Keratinocyte (primary cell): ENCODE measurements around the gene NUCKS1. TPM values are rescaled to one million over a fixed set of nuclear protein-coding genes. Genes with fewer than 3 reads are reported as not detected.

Source experiments
- DNase-seq: peaks from one replicate; pipeline ENCODE4 v3.0.0-alpha.2; 2011; ENCODE audit warnings: low read depth, missing footprints, low spot score
- FAIRE-seq: peaks from 2 replicates; lab custom pipeline; 2011; peaks lifted over from hg19 to GRCh38; lab: Jason Lieb, UNC
- H2AFZ ChIP-seq: 2 replicates; pipeline ENCODE4 v1.6.0; 2012; ENCODE audit warnings: low read length, control low read depth, inconsistent platforms; ENCODE audit not compliant: control insufficient read depth
- H3K27ac ChIP-seq: 2 replicates; pipeline ENCODE4 v1.5.1; 2011; ENCODE audit warnings: low read length; ENCODE audit not compliant: control insufficient read depth, insufficient read depth
- H3K27me3 ChIP-seq: 3 replicates; pipeline ENCODE4 v1.6.0; 2011; ENCODE audit warnings: low read length; ENCODE audit not compliant: control insufficient read depth, insufficient read depth; ENCODE audit errors: extremely low read depth
- H3K36me3 ChIP-seq, 2 experiments: 2 replicates in 1 of 2; 3 replicates in 1 of 2; pipeline ENCODE4 v1.5.1; 2011; ENCODE audit warnings: low read length in 2 of 2, mild to moderate bottlenecking in 1 of 2; ENCODE audit not compliant: control insufficient read depth in 2 of 2, insufficient read depth in 2 of 2; ENCODE audit errors: extremely low read depth in 1 of 2
- H3K4me1 ChIP-seq: 3 replicates; pipeline ENCODE4 v1.5.1; 2011; ENCODE audit warnings: low read length; ENCODE audit not compliant: control insufficient read depth, insufficient read depth; ENCODE audit errors: extremely low read depth
- H3K4me2 ChIP-seq: 3 replicates; pipeline ENCODE4 v1.6.0; 2011; ENCODE audit warnings: low read depth, low read length; ENCODE audit not compliant: control insufficient read depth, insufficient read depth; ENCODE audit errors: extremely low read depth
- H3K4me3 ChIP-seq, 3 experiments: fragments of 200-600 bp in 1 of 3; sonication (generic) in 1 of 3; 2 replicates in 2 of 3; 3 replicates in 1 of 3; pipeline ENCODE4 v1.5.1; 2011 to 2016; ENCODE audit warnings: low read length in 3 of 3, mild to moderate bottlenecking in 3 of 3, control low read depth in 2 of 3, inconsistent platforms in 1 of 3, low read depth in 1 of 3, mixed read lengths in 1 of 3, mixed run types in 1 of 3, moderate library complexity in 1 of 3; ENCODE audit not compliant: control insufficient read depth in 2 of 3, insufficient read depth in 2 of 3; ENCODE audit errors: extremely low read depth in 1 of 3
- H3K79me2 ChIP-seq: 2 replicates; pipeline ENCODE4 v1.6.0; 2012; ENCODE audit warnings: low read length; ENCODE audit not compliant: control insufficient read depth, insufficient read depth
- H3K9ac ChIP-seq: 3 replicates; pipeline ENCODE4 v1.6.0; 2011; ENCODE audit warnings: low read length; ENCODE audit not compliant: control insufficient read depth, insufficient read depth; ENCODE audit errors: extremely low read depth
- H3K9me1 ChIP-seq: 3 replicates; pipeline ENCODE4 v1.6.0; 2011; ENCODE audit warnings: low read length; ENCODE audit not compliant: control insufficient read depth, insufficient read depth; ENCODE audit errors: extremely low read depth
- H3K9me3 ChIP-seq: 2 replicates; pipeline ENCODE4 v1.5.1; 2012; ENCODE audit warnings: low read depth, low read length; ENCODE audit not compliant: control insufficient read depth
- H4K20me1 ChIP-seq: 3 replicates; pipeline ENCODE4 v1.6.0; 2011; ENCODE audit warnings: low read length; ENCODE audit not compliant: control insufficient read depth, insufficient read depth; ENCODE audit errors: extremely low read depth
- CTCF ChIP-seq, 3 experiments: IDR thresholded peaks in 1 of 3; conservative IDR thresholded peaks in 1 of 3; optimal IDR thresholded peaks in 1 of 3; 2 replicates in 2 of 3; 3 replicates in 1 of 3; pipeline versions ENCODE3 to v1.5.1; 2011; ENCODE audit warnings: low read length in 3 of 3, mild to moderate bottlenecking in 3 of 3, moderate library complexity in 2 of 3, control low read depth in 1 of 3, inconsistent platforms in 1 of 3; ENCODE audit not compliant: insufficient read depth in 2 of 3; ENCODE audit errors: extremely low read depth in 1 of 3
- EZH2 ChIP-seq: IDR thresholded peaks from one replicate; pipeline ENCODE4 v1.6.1; 2012; ENCODE audit warnings: inconsistent platforms, mild to moderate bottlenecking, low read length, moderate library complexity
- dilution Hi-C: fragments of 300-500 bp; cut with MboI; formaldehyde crosslinking; loops from one replicate; pipeline ENCODE4 v1.7.0; 2020; ENCODE audit warnings: low sequenced_read_pairs; ENCODE audit not compliant: extremely low pct_ligation_motif_present
- polyA plus RNA-seq, 5 experiments: library from polyadenylated mRNA; depleted of rRNA in 3 of 5; stranded (reverse) in 3 of 5; stranded (forward) in 1 of 5; unstranded in 1 of 5; fragments of >200 nt; gene quantifications; 1 replicate in 1 of 5; 2 replicates in 3 of 5; 3 replicates in 1 of 5; pipeline versions ENCODE4 v1.2.1 to v1.2.3, GENCODE V29; 2011 to 2012; ENCODE audit warnings: missing spikeins in 2 of 5, low read depth in 1 of 5, low replicate concordance in 1 of 5

Gene NUCKS1
- polyA plus RNA-seq, 1 donor (not counting 4 experiments of a cell fraction or from before 2014, with no cell fraction given) = 71.6 TPM

- peaks cover 71% of the 10 kb centered on the region for H3K79me2 ChIP-seq
- no peak for TF ChIP-seq EZH2
- no peak for TF ChIP-seq CTCF (optimal IDR thresholded peaks at IDR 0.05 in 1 of 3, IDR thresholded peaks at IDR 0.05 in 1 of 3, conservative IDR thresholded peaks at IDR 0.05 in 1 of 3; ENCODE audit: extremely low read depth in 1 of 3, insufficient read depth in 2 of 3, low read length in 3 of 3)
- peaks cover 0 to 7% of the 10 kb centered on the region in 2 experiments for H3K36me3 ChIP-seq
- DNase-seq = no peak
- no peak overlapping the region for H2AFZ ChIP-seq
- dilution Hi-C loops = no loop called here
- H3K9ac ChIP-seq = no peak overlapping the region
- no peaks in the 10 kb centered on the region for H3K9me3 ChIP-seq
- peak overlapping the region in 2 of 3 experiments; percentile 55 to 100 for H3K4me3 ChIP-seq
- peak overlapping the region; percentile 100 for H3K4me2 ChIP-seq
- peak overlapping the region; percentile 1 for H3K27ac ChIP-seq
- no peak for FAIRE-seq
- no peaks in the 10 kb centered on the region for H3K9me1 ChIP-seq
- no peaks in the 10 kb centered on the region for H3K27me3 ChIP-seq
- peaks cover 14% of the 10 kb centered on the region for H4K20me1 ChIP-seq
- peaks cover 20% of the 10 kb centered on the region for H3K4me1 ChIP-seq
These were observed 3.1 kb downstream of the NUCKS1 start for GRCh38 chr1:205746757-205747412.

- Histone ChIP-seq H3K9me1 (no peaks in the 10 kb centered on the region), H3K36me3 (peaks cover 0 to 7% of the 10 kb centered on the region in 2 experiments), H3K4me2 (no peak overlapping the region), H3K27ac (no peak overlapping the region), H3K9ac (no peak overlapping the region), H3K4me1 (peaks cover 20% of the 10 kb centered on the region), H4K20me1 (peaks cover 14% of the 10 kb centered on the region), H3K9me3 (no peaks in the 10 kb centered on the region), H3K4me3 (no peak overlapping the region), H3K79me2 (peaks cover 90% of the 10 kb centered on the region), H3K27me3 (no peaks in the 10 kb centered on the region), H2AFZ (no peak overlapping the region)
- DNase-seq (no peak), FAIRE-seq (no peak)
- no peak for TF ChIP-seq EZH2
- no peak for TF ChIP-seq CTCF (optimal IDR thresholded peaks at IDR 0.05 in 1 of 3, IDR thresholded peaks at IDR 0.05 in 1 of 3, conservative IDR thresholded peaks at IDR 0.05 in 1 of 3; ENCODE audit: extremely low read depth in 1 of 3, insufficient read depth in 2 of 3, low read length in 3 of 3)
- dilution Hi-C loops = no loop called here
These were observed 5.6 kb downstream of the NUCKS1 start for GRCh38 chr1:205744403-205744802.
